Ovary (tissue), 3 donors: ENCODE data around the gene DEPDC5.

Source experiments
- CTCF ChIP-seq, 3 donors: fragments of 450-650 bp in 2 of 3; fragments of 200-600 bp in 1 of 3; IDR thresholded peaks; one replicate each; pipeline versions ENCODE4 v1.5.1 to v1.8.0; 2016 to 2022; ENCODE audit warnings: antibody characterized with exemption in 3 of 3, mild to moderate bottlenecking in 1 of 3
- EP300 ChIP-seq: sonication (generic); formaldehyde crosslinking; IDR thresholded peaks from one replicate; pipeline ENCODE4 v1.6.1; 2017; ENCODE audit warnings: antibody characterized with exemption
- POLR2A ChIP-seq: fragments of 450-650 bp; IDR thresholded peaks from one replicate; pipeline ENCODE4 v1.6.1; 2017; ENCODE audit warnings: antibody characterized with exemption, mild to moderate bottlenecking, moderate library complexity
- donor health status: DM: no; HTN: no; CAD: no.

GRCh38 chr22:31848411-31848810 is 94.6 kb downstream of the DEPDC5 start:
- TF ChIP-seq CTCF (IDR thresholded peaks at IDR 0.05): no peak
- TF ChIP-seq EP300: no peak
- no peak for TF ChIP-seq POLR2A
